HL-60 (cell line): ENCODE data around the gene DENND4B.

ENCODE experiments used
- POLR2AphosphoS5 ChIP-seq: IDR thresholded peaks from 2 replicates; pipeline ENCODE4 v1.6.1; 2012; ENCODE audit warnings: low read depth
- SPI1 ChIP-seq: IDR thresholded peaks from 2 replicates; pipeline ENCODE4 v1.6.1; 2012; ENCODE audit warnings: low read depth, mild to moderate bottlenecking, borderline replicate concordance
- TF ChIP-seq, protein P1 (sequence below): IDR thresholded peaks from one replicate; pipeline ENCODE4 v1.5.1; 2011; ENCODE audit warnings: low read length, control low read depth, inconsistent platforms; ENCODE audit not compliant: insufficient read depth

GRCh38 chr1:153944827-153945117 lies 1.7 kb downstream of the DENND4B start:
- TF ChIP-seq SPI1 = no peak
- TF ChIP-seq, protein P1, sequence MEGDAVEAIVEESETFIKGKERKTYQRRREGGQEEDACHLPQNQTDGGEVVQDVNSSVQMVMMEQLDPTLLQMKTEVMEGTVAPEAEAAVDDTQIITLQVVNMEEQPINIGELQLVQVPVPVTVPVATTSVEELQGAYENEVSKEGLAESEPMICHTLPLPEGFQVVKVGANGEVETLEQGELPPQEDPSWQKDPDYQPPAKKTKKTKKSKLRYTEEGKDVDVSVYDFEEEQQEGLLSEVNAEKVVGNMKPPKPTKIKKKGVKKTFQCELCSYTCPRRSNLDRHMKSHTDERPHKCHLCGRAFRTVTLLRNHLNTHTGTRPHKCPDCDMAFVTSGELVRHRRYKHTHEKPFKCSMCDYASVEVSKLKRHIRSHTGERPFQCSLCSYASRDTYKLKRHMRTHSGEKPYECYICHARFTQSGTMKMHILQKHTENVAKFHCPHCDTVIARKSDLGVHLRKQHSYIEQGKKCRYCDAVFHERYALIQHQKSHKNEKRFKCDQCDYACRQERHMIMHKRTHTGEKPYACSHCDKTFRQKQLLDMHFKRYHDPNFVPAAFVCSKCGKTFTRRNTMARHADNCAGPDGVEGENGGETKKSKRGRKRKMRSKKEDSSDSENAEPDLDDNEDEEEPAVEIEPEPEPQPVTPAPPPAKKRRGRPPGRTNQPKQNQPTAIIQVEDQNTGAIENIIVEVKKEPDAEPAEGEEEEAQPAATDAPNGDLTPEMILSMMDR = no peak
- TF ChIP-seq POLR2AphosphoS5 = no peak
